Measurements from ENCODE around the gene SMIM1.

The SMIM1 gene

DNA sequence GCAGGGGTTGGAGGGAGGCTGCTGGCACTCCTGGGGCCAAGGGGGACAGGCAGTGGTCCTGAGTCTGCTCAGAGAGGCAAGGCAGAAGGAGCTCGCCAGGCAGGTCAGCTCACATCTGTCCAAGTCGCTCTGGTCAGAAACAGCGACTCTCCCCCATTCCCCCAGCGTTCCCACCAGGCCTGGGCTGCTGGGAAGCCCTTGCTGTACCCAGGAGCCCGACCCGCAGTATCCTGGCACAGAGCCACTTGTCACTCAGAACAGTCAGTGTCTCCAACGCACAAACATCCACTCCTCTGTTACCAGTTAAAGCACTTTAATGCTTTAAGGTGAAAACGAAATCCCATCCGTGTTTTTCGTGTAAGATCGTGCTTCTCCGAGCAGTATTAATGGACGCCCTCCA is 36.9 kb upstream of the SMIM1 start:
- DNase-seq (ENCODE audit: insufficient read length, low spot score) = no peak
- no peak for FAIRE-seq
- no peak for TF ChIP-seq POLR2AphosphoS5 (IDR thresholded peaks at IDR 0.05; ENCODE audit: low read depth, low read length)
- no peak for TF ChIP-seq TAF1 (IDR thresholded peaks at IDR 0.05; ENCODE audit: low read depth, low read length)
- no peak for TF ChIP-seq POU2F2 (IDR thresholded peaks at IDR 0.05; ENCODE audit: low read depth, low read length)
- no peak for TF ChIP-seq SPI1 (IDR thresholded peaks at IDR 0.05; ENCODE audit: low read depth, low read length)

DNA sequence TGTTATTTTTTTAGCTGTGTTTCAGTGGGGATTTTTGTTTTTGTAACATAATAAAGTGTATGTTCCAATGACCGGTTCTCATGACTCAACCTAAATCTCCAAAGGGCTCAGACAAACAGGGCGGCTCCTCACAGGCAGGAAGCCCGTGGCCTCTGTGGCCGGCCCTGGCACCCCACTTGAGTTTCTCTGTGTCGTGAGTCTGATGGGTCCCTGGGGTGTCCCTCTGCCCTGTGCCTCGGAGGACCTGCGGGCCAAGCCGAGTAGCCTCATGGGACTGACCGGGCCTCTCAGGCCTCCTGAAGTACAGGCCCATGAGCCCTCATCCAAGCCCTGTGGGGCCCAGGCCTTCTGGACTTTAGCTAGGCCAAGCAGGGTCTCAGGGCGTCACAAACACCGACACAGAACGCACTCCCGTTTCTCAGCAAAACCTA is 36.4 kb upstream of the SMIM1 start:
- DNase-seq (ENCODE audit: insufficient read length, low spot score) = no peak
- no peak for TF ChIP-seq TAF1 (IDR thresholded peaks at IDR 0.05; ENCODE audit: low read depth, low read length)
- TF ChIP-seq POU2F2 (IDR thresholded peaks at IDR 0.05; ENCODE audit: low read depth, low read length) = no peak
- no peak for TF ChIP-seq SPI1 (IDR thresholded peaks at IDR 0.05; ENCODE audit: low read depth, low read length)
- TF ChIP-seq POLR2AphosphoS5 (IDR thresholded peaks at IDR 0.05; ENCODE audit: low read depth, low read length) = no peak
- TF ChIP-seq PAX5 (IDR thresholded peaks at IDR 0.05; ENCODE audit: insufficient read depth, low read length, severe bottlenecking) = no peak
- no peak for TF ChIP-seq POLR2A (IDR thresholded peaks at IDR 0.05; ENCODE audit: low read depth, low read length)
- FAIRE-seq = no peak

DNA sequence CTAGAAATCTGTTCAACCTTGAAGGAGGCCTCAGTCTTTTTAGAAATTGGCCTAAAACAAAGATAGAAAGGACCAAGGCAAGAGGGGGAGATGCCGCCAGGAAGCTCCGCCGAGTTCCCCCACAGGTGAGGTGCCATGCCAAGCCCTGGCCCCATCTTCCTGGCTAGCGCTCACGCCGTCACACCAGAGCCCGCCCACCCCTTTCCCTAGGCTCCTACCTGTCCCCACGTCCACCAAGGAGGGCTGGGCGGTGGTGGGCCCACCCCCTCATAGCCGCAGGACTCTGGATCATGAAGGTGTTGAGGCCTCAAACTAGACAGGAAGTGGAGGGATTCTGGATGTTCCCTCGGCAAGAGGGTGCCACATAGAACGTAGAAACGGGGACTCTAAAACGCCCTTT is 35.8 kb upstream of the SMIM1 start:
- FAIRE-seq = no peak
- DNase-seq (ENCODE audit: insufficient read length, low spot score) = no peak
- TF ChIP-seq POU2F2 (IDR thresholded peaks at IDR 0.05; ENCODE audit: low read depth, low read length) (no peak), SPI1 (IDR thresholded peaks at IDR 0.05; ENCODE audit: low read depth, low read length) (no peak), POLR2AphosphoS5 (IDR thresholded peaks at IDR 0.05; ENCODE audit: low read depth, low read length) (no peak), POLR2A (IDR thresholded peaks at IDR 0.05; ENCODE audit: low read depth, low read length) (no peak), PAX5 (IDR thresholded peaks at IDR 0.05; ENCODE audit: insufficient read depth, low read length, severe bottlenecking) (no peak), TAF1 (IDR thresholded peaks at IDR 0.05; ENCODE audit: low read depth, low read length) (no peak)

DNA sequence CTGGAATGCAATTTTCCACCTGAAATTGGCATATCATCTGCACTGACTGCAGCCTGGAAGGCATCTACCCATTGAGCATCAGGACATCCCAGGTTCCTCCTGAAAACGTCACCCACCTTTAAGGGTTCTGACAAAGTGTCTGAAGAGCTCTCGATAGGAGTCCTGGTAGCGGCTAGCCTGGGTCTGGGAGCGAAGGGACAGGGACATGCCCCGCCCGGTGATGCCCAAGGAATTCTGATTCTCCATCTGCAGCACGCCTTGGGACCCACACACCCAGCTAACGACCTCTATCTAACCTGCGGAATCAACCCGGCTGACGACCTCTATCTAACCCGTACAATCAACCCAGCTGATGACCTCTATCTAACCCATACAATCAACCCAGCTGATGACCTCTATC is 33.6 kb upstream of the SMIM1 start:
- no peak for TF ChIP-seq POLR2A (IDR thresholded peaks at IDR 0.05; ENCODE audit: low read depth, low read length)
- TF ChIP-seq SPI1 (IDR thresholded peaks at IDR 0.05; ENCODE audit: low read depth, low read length) = no peak
- no peak for TF ChIP-seq POLR2AphosphoS5 (IDR thresholded peaks at IDR 0.05; ENCODE audit: low read depth, low read length)
- TF ChIP-seq TAF1 (IDR thresholded peaks at IDR 0.05; ENCODE audit: low read depth, low read length) = no peak
- TF ChIP-seq PAX5 (IDR thresholded peaks at IDR 0.05; ENCODE audit: insufficient read depth, low read length, severe bottlenecking) = no peak
- TF ChIP-seq POU2F2 (IDR thresholded peaks at IDR 0.05; ENCODE audit: low read depth, low read length) = no peak
- no peak for DNase-seq (ENCODE audit: insufficient read length, low spot score)
- no peak for FAIRE-seq

DNA sequence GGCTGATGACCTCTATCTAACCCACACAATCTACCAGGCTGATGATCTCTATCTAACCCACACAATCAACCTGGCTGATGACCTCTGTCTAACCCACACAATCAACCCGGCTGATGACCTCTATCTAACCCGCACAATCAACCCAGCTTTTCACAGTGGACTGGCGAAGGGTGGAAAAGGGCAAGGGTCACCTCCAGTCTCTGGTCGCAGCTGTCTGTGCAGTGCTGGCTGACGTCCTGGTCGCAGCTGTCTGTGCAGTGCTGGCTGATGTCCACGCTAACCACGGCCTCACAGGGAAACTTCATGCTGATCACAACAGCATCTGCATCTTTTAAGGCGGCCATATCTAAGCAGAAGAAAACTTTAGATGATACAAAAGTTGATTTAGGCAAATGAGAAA is 32.5 kb upstream of the SMIM1 start:
- no peak for FAIRE-seq
- TF ChIP-seq SPI1 (IDR thresholded peaks at IDR 0.05; ENCODE audit: low read depth, low read length) (no peak), PAX5 (IDR thresholded peaks at IDR 0.05; ENCODE audit: insufficient read depth, low read length, severe bottlenecking) (no peak)
- DNase-seq (ENCODE audit: insufficient read length, low spot score) = no peak

DNA sequence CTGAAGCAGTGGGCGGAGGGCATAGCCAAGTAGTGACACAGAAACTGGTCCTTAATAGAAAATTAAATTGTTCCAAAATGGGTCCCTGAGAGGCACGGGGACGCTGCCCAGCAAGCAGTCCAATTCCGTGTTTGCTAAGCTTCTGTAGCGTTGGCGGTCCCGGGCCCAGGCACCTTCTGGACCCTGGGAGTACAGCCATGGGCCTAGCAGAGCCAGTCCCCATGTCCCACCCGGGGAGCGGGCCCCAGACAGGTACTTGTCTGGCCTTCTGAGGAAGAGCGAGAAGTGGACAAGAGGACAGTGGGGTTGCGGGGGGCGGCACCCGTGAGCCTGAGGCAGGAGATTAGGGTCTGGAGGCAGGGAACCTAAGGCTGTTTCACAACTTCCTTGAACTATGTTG is 31.8 kb upstream of the SMIM1 start:
- DNase-seq (ENCODE audit: insufficient read length, low spot score) (no peak), FAIRE-seq (no peak)
- no peak for TF ChIP-seq PAX5 (IDR thresholded peaks at IDR 0.05; ENCODE audit: insufficient read depth, low read length, severe bottlenecking)
- TF ChIP-seq POLR2AphosphoS5 (IDR thresholded peaks at IDR 0.05; ENCODE audit: low read depth, low read length) = no peak
- no peak for TF ChIP-seq SPI1 (IDR thresholded peaks at IDR 0.05; ENCODE audit: low read depth, low read length)
- no peak for TF ChIP-seq POU2F2 (IDR thresholded peaks at IDR 0.05; ENCODE audit: low read depth, low read length)
- TF ChIP-seq TAF1 (IDR thresholded peaks at IDR 0.05; ENCODE audit: low read depth, low read length) = no peak
- TF ChIP-seq POLR2A (IDR thresholded peaks at IDR 0.05; ENCODE audit: low read depth, low read length) = no peak

DNA sequence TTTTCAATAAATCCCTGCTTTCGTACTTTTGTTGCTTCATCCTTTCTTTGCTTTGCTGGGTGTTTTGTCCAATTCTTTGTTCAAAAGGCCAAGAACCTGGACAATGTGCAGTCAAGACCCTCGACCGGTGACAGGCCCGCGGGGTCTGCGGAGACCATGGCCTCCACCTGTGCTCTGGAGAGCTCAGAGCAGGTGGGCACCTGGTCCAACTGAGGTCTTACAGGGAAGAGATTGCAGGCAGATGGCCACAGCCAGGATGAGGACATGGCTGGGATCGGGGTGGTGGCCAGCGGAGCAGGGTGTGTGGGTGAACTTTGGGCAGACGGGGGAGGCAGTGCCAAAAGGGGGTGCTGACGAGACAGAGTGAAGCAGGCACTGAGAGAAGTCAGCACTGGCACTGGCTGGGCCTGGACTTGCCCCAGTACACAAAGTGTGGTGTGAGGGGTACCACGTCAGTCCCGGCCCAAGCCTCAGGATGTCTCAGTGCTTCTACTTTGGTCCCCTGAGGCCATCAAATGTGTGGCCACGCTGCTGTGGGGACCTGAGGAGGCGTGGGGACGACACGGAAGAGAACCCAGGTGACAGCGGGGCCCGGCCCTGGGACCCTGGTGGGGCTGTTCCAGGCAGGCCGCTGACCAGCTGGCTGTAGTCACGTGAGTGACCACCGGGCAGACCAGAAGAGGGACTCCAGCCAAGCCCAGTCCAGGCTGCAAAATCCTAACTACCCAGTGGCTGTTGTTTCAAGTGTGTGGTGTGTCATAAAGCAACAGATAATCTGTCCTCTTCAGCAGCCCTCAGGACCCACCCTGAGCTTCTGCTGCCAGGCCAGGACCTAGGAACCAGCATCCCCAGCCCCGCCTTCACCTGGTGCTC is 30.7 kb upstream of the SMIM1 start:
- DNase-seq (ENCODE audit: insufficient read length, low spot score) (no peak), FAIRE-seq (no peak)
- no peak for TF ChIP-seq PAX5 (IDR thresholded peaks at IDR 0.05; ENCODE audit: insufficient read depth, low read length, severe bottlenecking)
- TF ChIP-seq SPI1 (IDR thresholded peaks at IDR 0.05; ENCODE audit: low read depth, low read length) = no peak

DNA sequence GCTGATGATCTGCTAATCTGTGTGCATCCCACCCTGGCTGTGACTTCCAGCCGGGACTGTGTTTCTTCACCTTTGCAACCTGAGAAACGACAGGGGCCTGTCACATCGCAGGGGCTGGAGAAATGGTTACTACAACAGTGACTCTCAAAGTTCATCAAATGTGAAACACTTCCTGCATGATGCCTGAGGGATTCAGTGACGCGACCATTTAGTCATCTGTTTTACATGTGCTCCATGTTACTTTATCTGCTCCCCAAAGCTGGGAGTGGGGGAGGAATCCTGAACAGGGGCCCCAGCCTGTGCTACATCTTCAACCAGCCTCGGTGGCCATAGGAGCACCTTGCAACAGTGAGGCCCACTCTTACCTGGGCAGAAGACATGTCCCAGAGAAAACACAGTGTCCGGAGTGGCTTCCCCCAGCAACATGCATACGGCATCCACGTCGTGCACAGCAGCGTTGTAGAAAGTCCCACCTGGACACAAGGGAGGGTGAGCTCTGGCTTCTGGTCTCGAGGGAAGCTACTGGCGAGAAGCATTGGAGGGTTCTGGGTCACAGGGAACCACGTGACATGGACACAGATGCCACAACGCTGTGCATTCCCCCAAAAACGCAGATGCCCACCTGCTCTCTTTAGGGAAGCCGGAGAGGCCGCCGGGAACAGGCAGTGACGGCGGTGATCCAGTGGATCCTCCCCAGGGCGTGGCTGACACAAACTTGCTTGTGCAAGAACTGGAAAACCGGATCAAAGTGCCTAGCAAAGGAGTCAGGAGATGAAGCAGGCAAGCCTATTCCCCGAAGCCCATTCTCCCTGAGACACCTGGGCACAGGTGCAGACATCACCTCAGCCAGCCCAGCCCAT is 29.9 kb upstream of the SMIM1 start:
- no peak for FAIRE-seq
- TF ChIP-seq TAF1 (IDR thresholded peaks at IDR 0.05; ENCODE audit: low read depth, low read length) = no peak
- no peak for TF ChIP-seq PAX5 (IDR thresholded peaks at IDR 0.05; ENCODE audit: insufficient read depth, low read length, severe bottlenecking)
- TF ChIP-seq SPI1 (IDR thresholded peaks at IDR 0.05; ENCODE audit: low read depth, low read length) = no peak
- TF ChIP-seq POLR2AphosphoS5 (IDR thresholded peaks at IDR 0.05; ENCODE audit: low read depth, low read length) = no peak
- TF ChIP-seq POLR2A (IDR thresholded peaks at IDR 0.05; ENCODE audit: low read depth, low read length) = no peak
- no peak for TF ChIP-seq POU2F2 (IDR thresholded peaks at IDR 0.05; ENCODE audit: low read depth, low read length)
- no peak for DNase-seq (ENCODE audit: insufficient read length, low spot score)

DNA sequence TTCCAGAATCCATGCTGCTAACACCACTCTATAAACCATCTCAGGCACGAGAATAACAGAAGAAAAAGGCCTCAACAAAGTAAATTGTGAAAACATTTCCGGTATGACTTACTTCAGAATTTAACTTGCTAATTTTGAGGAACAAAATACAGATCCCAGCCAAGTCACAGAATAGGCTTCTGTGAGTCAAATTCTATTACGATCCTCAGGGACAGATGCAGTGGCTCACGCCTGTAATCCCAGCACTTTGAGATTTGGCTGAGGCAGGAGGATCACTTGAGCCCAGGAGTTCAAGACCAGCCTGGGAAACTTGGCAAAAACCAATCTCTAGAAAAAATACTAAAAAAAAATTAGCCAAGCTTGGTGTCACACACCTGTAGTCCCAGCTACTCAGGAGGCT is 29.1 kb upstream of the SMIM1 start:
- no peak for FAIRE-seq
- no peak for DNase-seq (ENCODE audit: insufficient read length, low spot score)
- TF ChIP-seq PAX5 (IDR thresholded peaks at IDR 0.05; ENCODE audit: insufficient read depth, low read length, severe bottlenecking) (no peak), POLR2A (IDR thresholded peaks at IDR 0.05; ENCODE audit: low read depth, low read length) (no peak), SPI1 (IDR thresholded peaks at IDR 0.05; ENCODE audit: low read depth, low read length) (no peak), POU2F2 (IDR thresholded peaks at IDR 0.05; ENCODE audit: low read depth, low read length) (no peak), POLR2AphosphoS5 (IDR thresholded peaks at IDR 0.05; ENCODE audit: low read depth, low read length) (no peak), TAF1 (IDR thresholded peaks at IDR 0.05; ENCODE audit: low read depth, low read length) (no peak)

Measured in GM12891 (cell line).